HFFc6 (cell line): ENCODE measurements around the gene MS4A6A. TPM values are rescaled to one million over a fixed set of nuclear protein-coding genes. Genes with fewer than 3 reads are reported as not detected.

Experiments
- DNase-seq: peaks from one replicate; pipeline ENCODE4 v3.0.0-alpha.2; 2018
- H3K27ac Mint-ChIP-seq: 2 replicates; pipeline ENCODE4 v1.8.0; 2020; ENCODE audit warnings: mild to moderate bottlenecking, mixed read lengths
- H3K27me3 Mint-ChIP-seq: 2 replicates; pipeline ENCODE4 v1.8.0; 2021; ENCODE audit warnings: mild to moderate bottlenecking, moderate library complexity, mixed read lengths; ENCODE audit not compliant: insufficient read depth
- H3K36me3 Mint-ChIP-seq: 2 replicates; pipeline ENCODE4 v1.8.0; 2021; ENCODE audit warnings: low read depth, mixed read lengths
- H3K4me1 Mint-ChIP-seq: 2 replicates; pipeline ENCODE4 v1.8.0; 2020; ENCODE audit warnings: low read depth, mixed read lengths
- H3K4me3 Mint-ChIP-seq: 2 replicates; pipeline ENCODE4 v1.8.0; 2020; ENCODE audit warnings: mild to moderate bottlenecking, moderate library complexity, mixed read lengths
- H3K9me3 Mint-ChIP-seq: 2 replicates; pipeline ENCODE4 v1.8.0; 2020; ENCODE audit warnings: mild to moderate bottlenecking, mixed read lengths
- CTCF ChIP-seq: fragments of 200-600 bp; sonication (generic); IDR thresholded peaks from 2 replicates; pipeline ENCODE4 v1.5.0; 2021; ENCODE audit warnings: antibody characterized with exemption, mild to moderate bottlenecking
- microRNA-seq: library from miRNA; unstranded; fragments of <30 nt; microRNA quantifications from one replicate; pipeline ENCODE4, GENCODE V29; 2019
- total RNA-seq, 6 experiments: library from RNA; stranded (reverse); fragmentation: NEBNext Ultra II Directional; extraction: Animal tissue kit (Norgen Biotek cat#: 25700); gene quantifications; 2 replicates in 1 of 6; 3 replicates in 5 of 6; pipeline ENCODE4 v1.2.3, GENCODE V29; 2021

Gene MS4A6A
- total RNA-seq, 6 experiments from 2014 or later = not detected

- Mint-ChIP-seq H3K27me3 (no peaks in the 10 kb centered on the region), H3K36me3 (no peaks in the 10 kb centered on the region), H3K4me3 (no peak overlapping the region), H3K4me1 (no peaks in the 10 kb centered on the region), H3K9me3 (peaks cover 41% of the 10 kb centered on the region), H3K27ac (no peak overlapping the region)
- no peak for TF ChIP-seq CTCF
- no peak for DNase-seq
Observed at GRCh38 chr11:60128376-60128775, 54.5 kb downstream of the MS4A6A start.

DNA sequence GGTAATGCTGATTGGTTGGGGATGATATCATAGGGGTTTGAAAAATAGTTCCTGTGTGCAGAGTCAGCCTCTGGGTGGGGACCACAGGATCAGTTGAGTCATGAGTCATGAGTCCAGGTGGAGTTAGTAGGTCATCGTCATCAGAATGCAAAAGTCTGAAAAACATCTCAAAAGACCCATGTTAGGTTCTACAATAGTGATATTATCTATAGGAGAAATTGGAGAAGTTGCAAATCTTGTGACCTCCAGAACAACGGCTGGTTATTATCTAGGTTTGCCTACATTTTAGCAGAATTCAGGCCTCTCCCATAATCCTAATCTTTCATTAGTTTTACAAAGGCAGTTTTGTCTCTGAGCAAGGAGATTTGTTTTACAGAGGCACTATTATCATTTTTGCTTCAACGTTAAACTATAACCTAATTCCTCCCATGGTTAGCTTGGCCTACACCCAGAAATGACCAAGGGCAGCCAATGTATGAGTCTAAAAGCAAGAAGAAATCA is 55.5 kb downstream of the MS4A6A start:
- no peak overlapping the region for H3K4me3 Mint-ChIP-seq
- no peaks in the 10 kb centered on the region for H3K4me1 Mint-ChIP-seq
- peaks cover 41% of the 10 kb centered on the region for H3K9me3 Mint-ChIP-seq
- TF ChIP-seq CTCF = no peak
- no peaks in the 10 kb centered on the region for H3K36me3 Mint-ChIP-seq
- DNase-seq = no peak
- H3K27ac Mint-ChIP-seq = no peak overlapping the region
- H3K27me3 Mint-ChIP-seq = no peaks in the 10 kb centered on the region

DNA sequence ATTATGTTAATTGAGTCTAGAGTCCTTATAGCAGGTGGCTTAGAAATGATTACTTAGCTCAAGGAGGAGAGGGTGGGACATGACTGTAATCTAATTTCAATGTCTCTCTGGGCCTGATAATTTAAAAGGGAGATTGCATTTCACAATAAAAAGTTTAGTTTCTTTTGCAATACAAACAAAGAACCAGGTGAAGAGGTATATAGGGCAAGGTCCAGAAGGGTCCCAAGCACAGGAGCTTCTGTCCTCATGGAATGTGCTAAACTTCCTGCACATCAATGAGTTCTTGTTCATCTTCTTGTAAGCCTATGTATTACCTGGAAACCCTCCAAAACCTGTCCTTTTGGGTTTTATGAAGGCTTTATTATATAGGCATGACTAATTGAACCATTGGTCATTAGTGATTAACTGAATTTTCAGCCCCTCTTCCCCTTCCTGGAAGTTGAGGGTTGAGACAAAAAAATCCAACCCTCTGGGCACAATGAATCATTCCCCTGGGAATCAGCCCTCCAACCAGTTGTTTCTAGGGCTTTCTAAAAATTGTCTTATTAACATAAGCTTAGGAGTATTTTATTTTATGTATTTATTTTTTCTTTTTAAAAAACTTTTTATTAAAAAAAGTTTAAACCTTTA is 56.8 kb downstream of the MS4A6A start:
- Mint-ChIP-seq H3K27me3 (no peaks in the 10 kb centered on the region), H3K36me3 (no peaks in the 10 kb centered on the region), H3K4me1 (no peaks in the 10 kb centered on the region), H3K4me3 (no peak overlapping the region), H3K9me3 (peaks cover 41% of the 10 kb centered on the region), H3K27ac (no peak overlapping the region)
- no peak for DNase-seq
- TF ChIP-seq CTCF = no peak

GRCh38 chr11:60124802-60125432 is 58.0 kb downstream of the MS4A6A start:
- Mint-ChIP-seq H3K4me3 (no peak overlapping the region), H3K27me3 (no peaks in the 10 kb centered on the region), H3K4me1 (no peaks in the 10 kb centered on the region), H3K36me3 (no peaks in the 10 kb centered on the region), H3K9me3 (peaks cover 37% of the 10 kb centered on the region), H3K27ac (no peak overlapping the region)
- DNase-seq = no peak
- TF ChIP-seq CTCF = no peak

Small RNA genes lying within 50 kb of the gene (microRNA-seq; reads per million reads assigned to microRNA genes)
- gene MIR6503 = not detected

Other genes with a start within 250 kb of the MS4A6A start
- not detected for gene OOSP1, start 244.7 kb downstream of the MS4A6A start, total RNA-seq
- gene OOSP4A, start 219.1 kb downstream of the MS4A6A start, total RNA-seq = not detected
- not detected for gene OOSP4B, start 165.9 kb downstream of the MS4A6A start, total RNA-seq
- gene OOSP2, start 142.7 kb downstream of the MS4A6A start, total RNA-seq = not detected
- not detected for gene MS4A3, start 126.4 kb downstream of the MS4A6A start, total RNA-seq
- gene MS4A2, start 94.4 kb downstream of the MS4A6A start, total RNA-seq = not detected
- not detected for gene MS4A4E, start 60.1 kb upstream of the MS4A6A start, total RNA-seq
- gene MS4A4A, start 97.6 kb upstream of the MS4A6A start, total RNA-seq = not detected
- not detected for gene MS4A6E, start 144.2 kb upstream of the MS4A6A start, total RNA-seq
- not detected for gene MS4A7, start 195.4 kb upstream of the MS4A6A start, total RNA-seq
- not detected for gene MS4A14, start 213.4 kb upstream of the MS4A6A start, total RNA-seq
- not detected for gene MS4A5, start 246.5 kb upstream of the MS4A6A start, total RNA-seq